Kidney tubule cell (primary cell): ENCODE data around the gene SPDYE2B.
"Not testable (repeated sequence)": the region's sequence is repeated elsewhere in the genome, so short reads cannot be mapped to it uniquely, and the experiment has no call there.

Source experiments
- DNase-seq: peaks from one replicate; pipeline ENCODE4 v3.0.0-alpha.2; 2018; ENCODE audit warnings: low spot score

SPDYE2B gene, protein sequence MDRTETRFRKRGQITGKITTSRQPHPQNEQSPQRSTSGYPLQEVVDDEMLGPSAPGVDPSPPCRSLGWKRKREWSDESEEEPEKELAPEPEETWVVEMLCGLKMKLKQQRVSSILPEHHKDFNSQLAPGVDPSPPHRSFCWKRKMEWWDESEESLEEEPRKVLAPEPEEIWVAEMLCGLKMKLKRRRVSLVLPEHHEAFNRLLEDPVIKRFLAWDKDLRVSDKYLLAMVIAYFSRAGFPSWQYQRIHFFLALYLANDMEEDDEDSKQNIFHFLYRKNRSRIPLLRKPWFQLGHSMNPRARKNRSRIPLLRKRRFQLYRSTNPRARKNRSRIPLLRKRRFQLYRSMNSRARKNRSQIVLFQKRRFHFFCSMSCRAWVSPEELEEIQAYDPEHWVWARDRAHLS

DNA sequence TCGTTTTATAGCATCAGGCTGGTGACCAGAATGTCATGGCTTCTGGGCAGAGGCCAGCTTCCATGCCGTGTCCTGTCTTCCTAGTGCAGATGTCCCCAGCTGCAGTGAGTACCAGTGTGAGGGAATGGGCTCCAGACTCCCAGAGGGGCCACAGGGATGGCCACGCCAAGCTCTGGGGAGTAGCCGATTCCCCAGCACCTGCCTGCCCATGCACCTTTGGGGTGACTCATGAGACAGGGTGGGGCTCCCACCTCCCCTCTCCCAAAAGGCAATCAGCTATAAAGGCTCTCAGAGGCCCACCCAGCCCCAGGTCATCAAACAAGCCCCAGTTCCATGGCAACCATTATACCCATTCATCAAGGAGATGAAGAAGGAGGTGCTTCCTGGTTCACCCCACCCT, at the start of gene SPDYE2B:
Gene SPDYE2B (plus strand): TSS at position 396 of the 400 bp plus-strand sequence. CDS start 2,030 bp downstream, outside the sequence.
- DNase-seq, result not testable (repeated sequence)

DNA sequence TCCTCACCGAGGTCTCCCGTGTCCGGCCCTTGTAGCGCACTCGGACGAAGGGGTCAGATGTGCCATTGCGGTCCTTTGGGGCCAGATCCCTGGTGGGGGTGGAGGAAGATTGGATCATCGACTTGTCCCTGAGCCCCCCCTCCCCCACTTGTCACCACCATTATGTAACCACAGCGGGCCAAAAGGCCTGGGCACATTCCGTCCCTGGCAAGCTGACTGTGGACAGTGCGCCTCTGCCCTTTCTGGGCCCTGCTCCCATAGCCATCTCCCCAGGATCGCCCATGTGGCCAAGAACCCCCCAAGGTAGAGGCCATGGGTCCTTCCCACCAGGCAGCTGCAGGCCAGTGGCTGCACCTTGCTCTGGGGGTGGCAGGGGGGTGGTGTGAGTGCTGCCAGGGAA, 47.8 kb upstream of the SPDYE2B start:
- not testable (repeated sequence) for DNase-seq

DNA sequence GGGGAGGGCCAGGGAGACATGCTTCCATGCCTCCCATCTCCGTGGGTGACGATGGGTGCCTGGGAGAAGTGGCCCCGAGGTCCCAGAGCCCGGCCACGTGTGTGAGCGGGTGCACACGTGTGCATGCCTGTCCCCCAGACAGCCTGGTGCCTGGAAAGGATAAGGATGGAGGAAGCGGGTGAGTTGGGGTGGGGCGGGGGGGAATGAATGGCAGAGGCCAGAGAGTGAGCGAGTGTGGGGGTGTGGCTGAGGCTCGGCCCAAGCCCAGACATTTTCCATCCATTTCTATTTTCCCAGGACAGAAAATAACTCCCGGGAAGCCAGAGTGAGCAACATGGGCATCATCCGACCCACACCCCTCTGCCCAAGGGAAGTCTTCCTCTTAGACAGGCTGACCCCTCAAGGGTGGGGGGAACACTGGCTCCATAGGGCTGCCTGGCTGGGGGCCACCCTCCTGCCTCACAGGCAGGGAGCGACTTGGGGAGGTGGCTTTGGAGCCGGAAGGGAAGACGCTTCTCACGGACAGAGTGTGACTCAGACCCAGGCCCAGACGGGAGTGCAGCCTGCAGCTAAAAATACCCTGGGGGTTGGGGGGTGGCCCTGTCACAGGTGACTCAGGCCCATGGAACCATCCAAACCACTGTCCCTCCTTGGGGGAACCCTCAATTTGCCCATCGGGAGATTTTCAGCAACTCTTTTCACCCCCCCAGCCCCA, 45.5 kb upstream of the SPDYE2B start:
- DNase-seq, result not testable (repeated sequence)

DNA sequence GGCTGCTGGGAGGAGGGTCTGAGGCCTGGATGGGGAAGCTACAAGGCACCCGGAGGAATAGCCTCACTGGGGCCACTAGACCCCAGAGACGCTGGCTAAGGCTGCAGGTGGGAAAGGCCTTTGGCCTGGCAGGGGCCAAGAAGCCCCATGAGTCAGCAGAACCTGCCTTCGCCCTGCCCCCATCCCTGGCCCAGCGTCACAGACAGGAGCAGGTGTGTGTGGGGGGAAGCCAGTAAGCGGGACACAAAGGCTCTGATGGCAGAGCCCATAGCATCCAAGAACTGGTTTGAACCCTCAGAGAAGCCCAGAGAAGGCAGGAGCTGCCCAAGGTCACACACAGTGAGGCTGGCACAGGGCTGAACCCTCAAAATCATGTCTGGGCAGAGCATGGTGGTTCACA, 43.3 kb upstream of the SPDYE2B start:
- not testable (repeated sequence) for DNase-seq

DNA sequence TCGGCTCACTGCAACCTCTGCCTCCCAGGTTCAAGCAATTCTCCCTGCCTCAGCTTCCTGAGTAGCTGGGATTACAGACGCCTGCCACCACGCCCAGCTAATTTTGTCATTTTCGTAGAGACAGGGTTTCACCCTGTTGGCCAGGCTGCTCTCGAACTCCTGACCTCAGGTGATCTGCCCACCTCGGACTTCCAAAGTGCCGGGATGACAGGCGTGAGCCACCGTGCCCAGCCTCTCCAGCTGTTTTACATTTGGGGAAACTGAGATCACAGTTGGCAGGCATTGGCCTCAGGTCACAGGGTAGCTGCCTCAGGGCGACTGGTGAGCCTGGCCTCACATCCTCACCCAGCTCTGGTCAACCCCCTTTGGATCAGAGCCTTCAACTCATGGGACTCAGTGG, 40.4 kb upstream of the SPDYE2B start:
- DNase-seq, result not testable (repeated sequence)

DNA sequence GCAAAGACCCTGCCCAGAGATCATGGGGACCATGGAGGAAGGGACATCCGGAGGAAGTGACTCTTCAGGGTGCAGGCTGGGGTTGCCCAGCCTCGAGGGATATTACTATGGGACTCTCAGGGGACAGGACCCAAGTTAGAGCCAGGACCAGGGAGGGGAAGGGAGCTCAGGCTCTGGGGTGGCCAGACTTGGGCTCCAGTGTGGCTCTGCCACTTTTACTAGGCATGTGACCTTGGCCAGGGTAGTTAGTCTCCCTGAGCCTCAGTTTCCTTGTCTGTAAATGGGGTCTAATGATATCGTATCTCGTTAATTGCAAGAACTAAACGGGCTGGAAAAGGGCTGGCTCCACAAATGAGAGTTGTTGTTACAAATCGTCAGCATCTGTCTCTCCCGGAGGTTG, 39.7 kb upstream of the SPDYE2B start:
- DNase-seq, result not testable (repeated sequence)

DNA sequence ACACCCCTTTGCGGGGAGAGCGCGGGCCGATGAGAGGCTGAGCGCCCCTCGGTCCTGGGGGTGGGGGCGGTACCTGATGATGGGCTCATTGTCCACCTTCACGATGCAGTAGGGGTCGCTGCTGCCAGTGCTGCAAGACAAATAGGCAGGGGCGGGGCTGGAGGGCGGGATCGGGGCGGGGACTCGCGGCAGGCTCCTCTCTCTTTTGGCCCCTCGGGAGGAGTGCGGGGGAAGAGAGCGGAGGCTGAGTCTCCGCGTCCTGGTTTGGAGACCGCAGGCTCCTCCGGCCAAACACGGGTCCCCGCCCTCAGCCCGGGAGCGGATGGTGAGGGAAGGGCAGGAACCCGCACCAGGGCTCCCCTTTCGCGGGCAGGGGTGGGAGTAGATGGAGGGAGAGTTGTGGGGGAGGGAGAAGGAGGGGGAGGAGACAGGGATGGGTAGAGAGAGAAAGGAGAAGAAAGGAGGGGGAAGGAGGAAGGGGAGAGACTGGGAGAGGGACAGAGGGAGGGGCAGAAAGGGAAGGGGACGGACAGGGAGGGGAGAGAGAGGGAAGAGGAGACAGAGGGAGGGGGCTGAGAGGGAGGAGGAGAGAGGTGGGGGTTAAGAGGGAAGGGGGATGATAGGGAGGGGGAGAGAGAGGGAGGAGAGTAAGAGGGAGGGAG, 39.0 kb upstream of the SPDYE2B start:
- DNase-seq, result not testable (repeated sequence)

DNA sequence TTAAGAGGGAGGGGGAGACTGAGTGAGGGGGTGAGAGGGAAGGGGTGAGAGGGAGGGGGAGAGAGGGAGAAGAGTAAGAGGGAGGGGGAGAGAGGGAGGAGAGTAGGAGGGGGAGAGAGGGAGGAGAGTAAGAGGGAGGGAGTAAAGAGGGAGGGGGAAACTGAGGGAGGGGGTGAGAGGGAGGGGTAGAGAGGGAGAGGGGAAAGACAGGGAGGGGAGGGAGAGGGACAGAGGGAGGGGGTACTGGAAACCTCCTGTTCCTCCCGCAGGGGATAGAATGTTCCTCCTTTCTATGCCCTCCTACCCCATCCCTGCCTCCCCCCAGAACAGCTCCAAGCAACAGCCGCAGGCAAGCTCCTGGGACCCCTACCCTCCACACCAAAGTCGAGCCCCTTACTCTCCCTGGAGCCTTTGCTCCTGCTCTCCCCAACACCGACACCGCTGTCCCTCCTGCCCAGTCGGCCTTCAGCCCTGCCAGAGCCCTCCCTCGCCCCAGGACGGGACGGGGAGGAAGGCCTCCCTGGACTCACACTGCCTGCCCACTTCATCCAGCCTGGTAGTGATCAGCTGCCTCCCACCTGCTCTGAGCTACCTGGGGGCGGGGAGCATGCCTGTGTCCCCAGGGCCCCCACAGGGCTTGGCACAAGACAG, 38.3 kb upstream of the SPDYE2B start:
- peak; percentile 26 for DNase-seq

DNA sequence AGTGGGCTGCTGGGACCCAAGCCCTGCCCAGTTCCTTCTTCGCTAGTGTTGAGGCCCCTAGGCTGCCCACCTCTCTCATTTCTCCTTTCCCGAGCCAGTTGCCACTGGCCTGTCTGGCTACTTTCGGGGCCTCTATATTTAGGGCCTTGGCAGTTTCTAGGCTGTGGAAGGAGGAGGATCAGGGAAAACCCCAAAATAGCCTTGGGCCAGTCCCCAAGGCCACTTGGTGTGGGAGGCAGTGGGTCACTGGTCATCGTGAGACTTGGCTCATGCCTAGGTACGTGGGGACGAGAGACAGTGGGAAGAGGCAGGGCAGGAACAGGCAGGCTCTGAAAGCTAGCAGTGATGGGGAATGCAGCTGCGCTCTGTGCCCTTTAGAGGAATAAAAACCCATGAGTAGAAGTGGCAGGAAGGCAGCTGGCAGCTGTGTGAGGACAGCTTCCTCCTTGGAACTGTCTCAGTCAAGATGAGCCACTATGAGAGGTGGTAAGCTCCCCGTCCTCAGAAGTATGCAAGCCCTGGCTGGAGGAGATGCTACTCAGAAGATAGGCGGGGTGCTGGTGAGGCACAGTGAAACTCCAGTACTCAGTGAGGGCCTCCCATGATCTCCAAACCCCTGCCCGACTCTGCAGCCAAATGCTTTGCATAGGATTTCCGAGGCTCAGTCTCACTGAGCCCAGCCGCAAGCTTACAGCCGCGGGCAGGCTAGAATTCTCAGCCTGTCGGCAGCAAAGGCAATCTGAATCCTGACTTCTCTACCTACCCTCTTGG, 36.4 kb upstream of the SPDYE2B start:
- not testable (repeated sequence) for DNase-seq

DNA sequence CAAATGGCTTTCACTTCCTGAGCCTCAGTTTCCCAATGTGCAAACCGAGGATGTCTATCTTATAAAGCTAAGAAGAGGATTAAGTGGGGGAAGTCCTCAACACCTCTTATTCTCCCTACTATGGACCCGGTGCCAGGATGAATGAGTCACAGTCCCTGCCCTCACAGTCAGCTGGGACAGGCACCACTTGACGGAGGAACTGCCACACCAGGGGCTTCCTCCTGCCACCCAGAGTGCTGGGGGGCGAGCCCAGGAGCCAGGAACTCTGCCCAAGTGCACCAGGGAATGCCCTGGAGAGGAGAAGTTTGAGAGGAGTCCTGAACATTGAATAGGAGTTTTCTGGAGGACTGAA, 35.8 kb upstream of the SPDYE2B start:
- DNase-seq, result not testable (repeated sequence)

DNA sequence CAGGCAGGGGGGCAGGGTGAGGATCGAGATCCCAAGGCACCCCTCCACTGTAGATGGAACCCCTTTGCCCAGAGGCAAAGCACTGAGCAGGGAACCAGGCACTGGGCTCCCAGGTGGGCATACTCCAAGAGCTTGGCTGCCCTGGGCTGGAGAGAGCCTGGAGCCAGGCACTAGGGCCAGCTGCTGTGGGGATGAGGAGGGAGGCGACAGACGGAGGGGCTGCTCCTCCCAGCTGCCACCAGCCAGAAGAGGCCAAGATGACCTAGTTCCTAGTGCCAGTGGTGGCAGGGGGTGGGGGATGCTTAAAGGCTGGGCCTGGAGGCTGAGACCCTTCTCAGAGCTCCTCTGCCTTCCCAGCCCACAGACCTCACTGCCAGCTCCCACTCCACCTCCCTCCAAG, 35.2 kb upstream of the SPDYE2B start:
- DNase-seq, result not testable (repeated sequence)

DNA sequence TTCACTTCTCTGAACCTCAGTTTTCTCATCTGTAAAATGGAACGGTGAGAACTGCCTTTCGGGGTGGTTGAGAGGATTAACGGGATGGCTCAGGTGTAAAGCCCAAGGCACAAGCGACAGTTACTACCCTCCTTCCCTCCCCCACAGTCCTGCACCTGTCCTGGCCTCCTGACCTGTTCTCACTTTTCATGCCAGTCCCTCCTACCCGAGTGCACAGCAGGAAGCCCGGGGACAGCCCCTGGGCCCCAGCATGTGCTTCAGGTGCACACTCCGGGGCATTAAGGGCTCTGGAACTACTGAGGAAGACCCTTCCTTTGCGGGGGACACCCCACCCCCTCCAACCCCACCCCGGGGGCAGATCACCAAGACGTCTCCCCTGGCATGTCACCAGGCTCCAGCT, 34.2 kb upstream of the SPDYE2B start:
- not testable (repeated sequence) for DNase-seq

DNA sequence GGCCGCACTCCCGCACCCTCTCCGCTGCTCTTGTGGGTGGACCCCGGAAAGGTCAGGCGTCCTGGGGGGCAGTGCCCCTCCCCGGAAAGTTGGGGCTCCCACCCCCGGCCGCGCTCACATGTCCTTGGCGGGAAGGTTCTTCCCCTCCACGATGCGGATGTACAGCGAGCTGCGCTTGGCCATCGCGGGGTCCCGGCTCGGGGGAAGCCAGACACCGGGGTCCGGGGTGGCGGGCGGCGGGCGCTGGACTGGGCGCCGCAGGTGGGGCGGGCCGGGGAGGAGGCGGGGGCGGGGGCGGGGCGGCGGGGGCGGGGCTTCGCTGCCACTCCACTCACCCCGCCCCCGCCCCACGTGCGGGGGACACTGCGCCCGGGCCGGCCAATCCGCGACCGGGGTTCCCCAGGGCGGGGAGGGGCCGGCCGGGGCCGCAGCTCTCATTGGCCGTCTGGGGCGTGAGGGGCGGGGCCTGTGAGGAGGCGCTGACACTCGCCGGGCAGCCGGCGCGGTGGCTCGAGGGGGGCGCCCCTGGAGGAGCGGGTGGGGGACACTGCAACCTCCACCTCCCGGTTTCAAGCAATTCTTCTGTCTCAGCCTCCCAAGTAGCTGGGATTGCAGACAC, 33.5 kb upstream of the SPDYE2B start, which contains the start of gene RASA4:
Gene RASA4 (minus strand): TSS at position 250 of the 619 bp plus-strand sequence. CDS start 67 bp downstream, at position 183.
- peak; percentile 1 for DNase-seq

DNA sequence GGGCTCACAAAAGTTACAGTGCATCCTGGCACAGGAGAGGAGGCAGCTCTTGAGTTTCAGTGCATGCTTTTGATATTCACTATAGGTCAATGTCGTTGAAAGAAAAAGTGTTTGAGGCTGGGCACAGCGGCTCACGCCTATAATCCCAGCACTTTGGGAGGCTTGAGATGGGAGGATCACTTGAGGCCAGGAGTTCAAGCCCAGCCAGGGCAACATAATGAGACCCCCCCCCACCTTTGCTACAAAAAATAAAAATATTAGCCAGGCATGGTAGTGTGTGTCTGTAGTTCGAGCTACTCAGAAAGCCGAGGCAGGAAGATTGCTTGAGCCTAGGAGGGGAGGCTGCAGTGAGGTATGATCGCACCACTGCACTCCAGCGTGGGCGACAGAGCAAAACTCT, 32.0 kb upstream of the SPDYE2B start:
- peak; percentile 0 for DNase-seq

DNA sequence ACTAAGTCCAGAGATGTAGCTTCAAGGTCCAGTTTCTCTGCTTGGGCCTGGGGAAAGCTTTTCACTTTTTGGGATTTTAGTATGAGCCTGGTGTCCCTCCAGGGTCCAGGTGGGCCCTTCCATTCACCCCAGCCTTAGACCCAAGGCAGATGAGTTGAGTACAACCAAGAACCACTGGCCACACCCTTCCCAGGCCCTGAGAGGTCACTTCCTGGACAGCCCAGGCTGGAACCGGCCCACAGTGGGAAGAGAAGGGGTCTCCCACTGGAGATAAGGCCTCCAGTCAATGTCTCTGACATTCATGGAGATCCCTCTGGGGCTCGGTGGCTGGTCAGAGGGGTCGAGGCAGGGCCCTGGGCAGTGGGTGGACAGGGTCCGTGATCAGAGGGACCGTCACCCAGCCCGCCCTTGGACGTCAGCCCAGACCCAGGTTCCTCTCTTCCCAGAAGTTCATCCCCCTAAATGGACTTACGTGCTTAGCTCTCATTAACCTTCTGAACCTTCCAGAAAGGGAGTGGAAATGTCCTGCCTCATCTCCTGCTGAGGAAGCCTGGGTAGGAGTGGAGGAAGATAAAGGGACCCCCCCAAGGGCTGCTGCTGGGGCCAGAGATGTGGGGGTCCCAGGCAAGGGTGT, 22.7 kb upstream of the SPDYE2B start:
- DNase-seq, result not testable (repeated sequence)

DNA sequence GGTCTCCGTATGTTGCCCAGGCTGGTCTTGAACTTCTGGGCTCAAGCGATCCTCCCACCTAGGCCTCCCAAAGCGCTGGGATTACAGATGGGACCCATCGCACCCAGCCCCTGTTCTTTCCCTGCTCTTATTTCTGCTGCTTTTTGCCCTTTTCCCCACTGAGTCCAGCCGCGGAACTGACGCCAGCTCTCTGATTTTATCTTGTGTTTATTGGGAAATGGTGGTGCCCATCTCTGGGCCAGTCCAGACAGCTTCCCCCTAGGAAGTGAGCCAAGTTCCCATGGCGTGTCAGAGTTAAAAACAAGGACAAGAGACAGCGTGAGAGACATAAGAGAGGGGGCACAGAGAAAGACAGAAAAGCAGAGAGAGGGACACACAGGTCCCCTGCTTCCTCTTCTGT, 19.5 kb upstream of the SPDYE2B start:
- not testable (repeated sequence) for DNase-seq

DNA sequence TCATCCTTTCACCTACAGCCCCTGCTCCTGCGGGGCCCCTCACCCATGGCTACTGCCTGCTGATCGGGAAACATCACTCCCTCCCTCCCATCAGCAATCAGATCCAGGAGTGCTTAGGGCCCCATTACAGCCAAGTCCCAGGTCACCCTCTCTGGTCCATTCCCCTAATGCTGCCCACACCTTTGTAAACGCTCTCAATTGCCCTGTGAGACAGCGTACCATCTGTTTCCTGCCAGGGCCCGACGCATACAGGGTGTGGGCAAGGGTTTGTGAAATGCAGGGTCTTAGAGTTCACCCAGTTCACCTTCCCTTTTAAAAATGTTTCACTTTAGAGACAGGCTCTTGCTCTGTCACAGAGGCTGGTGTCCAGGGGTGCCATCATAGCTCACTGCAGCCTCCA, 15.8 kb upstream of the SPDYE2B start:
- not testable (repeated sequence) for DNase-seq

DNA sequence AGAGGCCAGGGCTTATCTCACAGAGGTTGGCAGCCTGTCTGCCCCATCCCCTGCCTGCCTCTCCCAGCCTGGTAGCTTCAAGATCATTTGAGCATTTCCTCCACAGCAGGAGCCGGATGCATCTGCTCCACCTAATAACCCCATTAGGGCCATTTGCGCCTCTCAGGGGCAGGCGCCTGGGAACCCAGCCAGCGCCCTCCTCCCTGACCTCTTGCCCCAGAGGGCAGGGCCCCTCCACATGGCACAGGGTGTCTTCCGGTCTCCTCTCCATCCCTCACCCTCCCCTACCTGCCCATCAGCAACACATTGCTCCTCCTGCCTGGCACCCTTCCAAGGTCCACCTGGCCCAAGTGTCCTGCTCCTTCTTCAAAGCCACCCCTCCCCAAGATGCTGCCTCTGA, 14.8 kb upstream of the SPDYE2B start:
- DNase-seq, result not testable (repeated sequence)

DNA sequence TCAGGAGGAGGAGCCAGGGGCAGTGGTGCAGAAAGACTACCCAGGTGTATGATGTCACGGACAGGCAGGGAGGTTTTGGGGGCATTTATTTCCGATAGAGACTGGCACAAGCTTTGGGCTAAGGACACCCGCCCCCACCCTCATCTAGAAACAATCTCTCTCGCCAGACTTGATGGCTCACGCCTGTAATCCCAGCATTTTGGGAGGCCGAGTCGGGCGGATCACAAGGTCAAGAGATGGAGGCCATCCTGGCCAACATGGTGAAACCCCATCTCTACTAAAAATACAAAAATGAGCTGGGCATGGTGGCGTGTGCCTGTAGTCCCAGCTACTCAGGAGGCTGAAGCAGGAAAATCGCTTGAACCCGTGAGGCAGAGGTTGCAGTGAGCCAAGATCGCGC, 13.2 kb upstream of the SPDYE2B start:
- not testable (repeated sequence) for DNase-seq

DNA sequence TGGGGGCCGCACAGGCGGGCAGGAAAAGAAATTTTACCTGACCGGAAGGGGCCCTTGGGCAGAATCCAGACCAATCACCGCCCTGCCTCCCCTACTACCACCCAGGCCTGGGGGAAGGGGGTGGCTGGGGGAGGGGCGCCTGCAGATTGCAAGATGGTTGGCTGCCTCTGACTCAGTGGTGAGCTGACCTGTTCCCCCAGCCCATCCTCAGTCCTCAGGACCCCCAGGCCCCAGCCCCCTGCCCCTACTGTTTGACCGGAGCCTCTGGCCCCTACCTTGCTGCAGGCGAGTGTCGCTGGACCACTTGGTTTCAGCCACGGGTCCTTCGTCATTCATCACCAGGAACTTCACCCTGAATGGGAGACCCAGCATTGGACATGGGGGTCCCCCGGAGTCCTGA, 11.3 kb upstream of the SPDYE2B start:
- DNase-seq, result peak; percentile 0
